ENCODE data around the gene ZNF768. TPM values are rescaled to one million over a fixed set of nuclear protein-coding genes. Genes with fewer than 3 reads are reported as not detected.

ZNF768 gene
- total and polyA plus RNA-seq, 2 experiments from 2014 or later, result 8.3 to 43.0 TPM

DNA sequence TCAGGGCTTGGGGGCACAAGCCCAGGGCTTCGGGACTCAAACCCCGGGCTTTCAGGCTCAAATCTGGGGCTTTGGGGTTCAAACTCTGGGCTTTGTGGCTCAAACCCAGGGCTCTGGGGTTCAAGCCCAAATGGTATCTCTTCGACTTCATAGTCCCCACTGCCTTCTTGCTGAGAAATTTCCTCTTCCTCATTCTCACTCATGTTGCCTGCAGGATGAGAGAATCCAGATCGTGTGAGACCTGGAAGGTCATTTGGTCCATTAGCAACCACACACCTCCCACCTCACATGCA is 576 bp downstream of the ZNF768 start:
- TF ChIP-seq, protein P1, sequence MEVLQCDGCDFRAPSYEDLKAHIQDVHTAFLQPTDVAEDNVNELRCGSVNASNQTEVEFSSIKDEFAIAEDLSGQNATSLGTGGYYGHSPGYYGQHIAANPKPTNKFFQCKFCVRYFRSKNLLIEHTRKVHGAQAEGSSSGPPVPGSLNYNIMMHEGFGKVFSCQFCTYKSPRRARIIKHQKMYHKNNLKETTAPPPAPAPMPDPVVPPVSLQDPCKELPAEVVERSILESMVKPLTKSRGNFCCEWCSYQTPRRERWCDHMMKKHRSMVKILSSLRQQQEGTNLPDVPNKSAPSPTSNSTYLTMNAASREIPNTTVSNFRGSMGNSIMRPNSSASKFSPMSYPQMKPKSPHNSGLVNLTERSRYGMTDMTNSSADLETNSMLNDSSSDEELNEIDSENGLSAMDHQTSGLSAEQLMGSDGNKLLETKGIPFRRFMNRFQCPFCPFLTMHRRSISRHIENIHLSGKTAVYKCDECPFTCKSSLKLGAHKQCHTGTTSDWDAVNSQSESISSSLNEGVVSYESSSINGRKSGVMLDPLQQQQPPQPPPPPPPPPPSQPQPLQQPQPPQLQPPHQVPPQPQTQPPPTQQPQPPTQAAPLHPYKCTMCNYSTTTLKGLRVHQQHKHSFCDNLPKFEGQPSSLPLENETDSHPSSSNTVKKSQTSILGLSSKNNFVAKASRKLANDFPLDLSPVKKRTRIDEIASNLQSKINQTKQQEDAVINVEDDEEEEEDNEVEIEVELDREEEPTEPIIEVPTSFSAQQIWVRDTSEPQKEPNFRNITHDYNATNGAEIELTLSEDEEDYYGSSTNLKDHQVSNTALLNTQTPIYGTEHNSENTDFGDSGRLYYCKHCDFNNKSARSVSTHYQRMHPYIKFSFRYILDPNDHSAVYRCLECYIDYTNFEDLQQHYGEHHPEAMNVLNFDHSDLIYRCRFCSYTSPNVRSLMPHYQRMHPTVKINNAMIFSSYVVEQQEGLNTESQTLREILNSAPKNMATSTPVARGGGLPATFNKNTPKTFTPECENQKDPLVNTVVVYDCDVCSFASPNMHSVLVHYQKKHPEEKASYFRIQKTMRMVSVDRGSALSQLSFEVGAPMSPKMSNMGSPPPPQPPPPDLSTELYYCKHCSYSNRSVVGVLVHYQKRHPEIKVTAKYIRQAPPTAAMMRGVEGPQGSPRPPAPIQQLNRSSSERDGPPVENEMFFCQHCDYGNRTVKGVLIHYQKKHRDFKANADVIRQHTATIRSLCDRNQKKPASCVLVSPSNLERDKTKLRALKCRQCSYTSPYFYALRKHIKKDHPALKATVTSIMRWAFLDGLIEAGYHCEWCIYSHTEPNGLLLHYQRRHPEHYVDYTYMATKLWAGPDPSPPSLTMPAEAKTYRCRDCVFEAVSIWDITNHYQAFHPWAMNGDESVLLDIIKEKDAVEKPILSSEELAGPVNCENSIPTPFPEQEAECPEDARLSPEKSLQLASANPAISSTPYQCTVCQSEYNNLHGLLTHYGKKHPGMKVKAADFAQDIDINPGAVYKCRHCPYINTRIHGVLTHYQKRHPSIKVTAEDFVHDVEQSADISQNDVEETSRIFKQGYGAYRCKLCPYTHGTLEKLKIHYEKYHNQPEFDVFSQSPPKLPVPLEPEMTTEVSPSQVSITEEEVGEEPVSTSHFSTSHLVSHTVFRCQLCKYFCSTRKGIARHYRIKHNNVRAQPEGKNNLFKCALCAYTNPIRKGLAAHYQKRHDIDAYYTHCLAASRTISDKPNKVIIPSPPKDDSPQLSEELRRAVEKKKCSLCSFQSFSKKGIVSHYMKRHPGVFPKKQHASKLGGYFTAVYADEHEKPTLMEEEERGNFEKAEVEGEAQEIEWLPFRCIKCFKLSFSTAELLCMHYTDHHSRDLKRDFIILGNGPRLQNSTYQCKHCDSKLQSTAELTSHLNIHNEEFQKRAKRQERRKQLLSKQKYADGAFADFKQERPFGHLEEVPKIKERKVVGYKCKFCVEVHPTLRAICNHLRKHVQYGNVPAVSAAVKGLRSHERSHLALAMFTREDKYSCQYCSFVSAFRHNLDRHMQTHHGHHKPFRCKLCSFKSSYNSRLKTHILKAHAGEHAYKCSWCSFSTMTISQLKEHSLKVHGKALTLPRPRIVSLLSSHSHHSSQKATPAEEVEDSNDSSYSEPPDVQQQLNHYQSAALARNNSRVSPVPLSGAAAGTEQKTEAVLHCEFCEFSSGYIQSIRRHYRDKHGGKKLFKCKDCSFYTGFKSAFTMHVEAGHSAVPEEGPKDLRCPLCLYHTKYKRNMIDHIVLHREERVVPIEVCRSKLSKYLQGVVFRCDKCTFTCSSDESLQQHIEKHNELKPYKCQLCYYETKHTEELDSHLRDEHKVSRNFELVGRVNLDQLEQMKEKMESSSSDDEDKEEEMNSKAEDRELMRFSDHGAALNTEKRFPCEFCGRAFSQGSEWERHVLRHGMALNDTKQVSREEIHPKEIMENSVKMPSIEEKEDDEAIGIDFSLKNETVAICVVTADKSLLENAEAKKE (CRISPR knock-in tag; IDR thresholded peaks at IDR 0.05), result no peak
- TF ChIP-seq, protein P2, sequence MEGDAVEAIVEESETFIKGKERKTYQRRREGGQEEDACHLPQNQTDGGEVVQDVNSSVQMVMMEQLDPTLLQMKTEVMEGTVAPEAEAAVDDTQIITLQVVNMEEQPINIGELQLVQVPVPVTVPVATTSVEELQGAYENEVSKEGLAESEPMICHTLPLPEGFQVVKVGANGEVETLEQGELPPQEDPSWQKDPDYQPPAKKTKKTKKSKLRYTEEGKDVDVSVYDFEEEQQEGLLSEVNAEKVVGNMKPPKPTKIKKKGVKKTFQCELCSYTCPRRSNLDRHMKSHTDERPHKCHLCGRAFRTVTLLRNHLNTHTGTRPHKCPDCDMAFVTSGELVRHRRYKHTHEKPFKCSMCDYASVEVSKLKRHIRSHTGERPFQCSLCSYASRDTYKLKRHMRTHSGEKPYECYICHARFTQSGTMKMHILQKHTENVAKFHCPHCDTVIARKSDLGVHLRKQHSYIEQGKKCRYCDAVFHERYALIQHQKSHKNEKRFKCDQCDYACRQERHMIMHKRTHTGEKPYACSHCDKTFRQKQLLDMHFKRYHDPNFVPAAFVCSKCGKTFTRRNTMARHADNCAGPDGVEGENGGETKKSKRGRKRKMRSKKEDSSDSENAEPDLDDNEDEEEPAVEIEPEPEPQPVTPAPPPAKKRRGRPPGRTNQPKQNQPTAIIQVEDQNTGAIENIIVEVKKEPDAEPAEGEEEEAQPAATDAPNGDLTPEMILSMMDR (conservative IDR thresholded peaks at IDR 0.05; ENCODE audit: low read depth in 2 of 2), result no peak
- TF ChIP-seq STAT1 (IDR thresholded peaks at IDR 0.05; ENCODE audit: unreplicated experiment), result no peak
- no peak for TF ChIP-seq CREB1 (CRISPR knock-in tag; IDR thresholded peaks at IDR 0.05; ENCODE audit: low read depth)
- TF ChIP-seq EZH2 (IDR thresholded peaks at IDR 0.05; ENCODE audit: low read depth, unreplicated experiment), result no peak
- no peak for TF ChIP-seq ZNF114 (CRISPR knock-in tag; IDR thresholded peaks at IDR 0.05)
- Mint-ChIP-seq H3K9me3 (no peaks in the 10 kb centered on the region), H3K4me1 (peaks cover 16% of the 10 kb centered on the region), H3K36me3 (ENCODE audit: low read depth) (peaks cover 7% of the 10 kb centered on the region), H3K27ac (peak overlapping the region; percentile 61), H3K4me3 (peak overlapping the region; percentile 79), H3K27me3 (ENCODE audit: insufficient read depth, low read depth, poor library complexity) (peaks cover 16% of the 10 kb centered on the region)
- Histone ChIP-seq H3K36me3 (ENCODE audit: insufficient read depth) (no peaks in the 10 kb centered on the region), H3K4me3 (peak overlapping the region; percentile 89), H4K20me1 (replicated peaks; ENCODE audit: insufficient read depth) (no peaks in the 10 kb centered on the region), H3K4me2 (peak overlapping the region; percentile 91), H3K4me1 (ENCODE audit: insufficient read depth) (peaks cover 13% of the 10 kb centered on the region), H3K27ac (ENCODE audit: low read depth) (no peak overlapping the region), H3K27me3 (ENCODE audit: insufficient read depth) (no peaks in the 10 kb centered on the region), H3K9me2 (ENCODE audit: insufficient read depth) (no peaks in the 10 kb centered on the region), H3F3A (replicated peaks; ENCODE audit: low read depth) (peaks cover 15% of the 10 kb centered on the region; the same call in 1 of the 2 replicates), H3K79me2 (replicated peaks; ENCODE audit: insufficient read depth) (peaks cover 7% of the 10 kb centered on the region; the same call in 1 of the 2 replicates), H2AFZ (no peak overlapping the region; the same call in 1 of the 2 replicates)
- ATAC-seq, result no peak
- DNase-seq (ENCODE audit: low spot score), result no peak

All from GM23338 (cell line).